Measurements from ENCODE around the gene LNX2.

Gene LNX2

GRCh38 chr13:27497563-27498230 lies 122.6 kb downstream of the LNX2 start:
- no peak for FAIRE-seq

DNA sequence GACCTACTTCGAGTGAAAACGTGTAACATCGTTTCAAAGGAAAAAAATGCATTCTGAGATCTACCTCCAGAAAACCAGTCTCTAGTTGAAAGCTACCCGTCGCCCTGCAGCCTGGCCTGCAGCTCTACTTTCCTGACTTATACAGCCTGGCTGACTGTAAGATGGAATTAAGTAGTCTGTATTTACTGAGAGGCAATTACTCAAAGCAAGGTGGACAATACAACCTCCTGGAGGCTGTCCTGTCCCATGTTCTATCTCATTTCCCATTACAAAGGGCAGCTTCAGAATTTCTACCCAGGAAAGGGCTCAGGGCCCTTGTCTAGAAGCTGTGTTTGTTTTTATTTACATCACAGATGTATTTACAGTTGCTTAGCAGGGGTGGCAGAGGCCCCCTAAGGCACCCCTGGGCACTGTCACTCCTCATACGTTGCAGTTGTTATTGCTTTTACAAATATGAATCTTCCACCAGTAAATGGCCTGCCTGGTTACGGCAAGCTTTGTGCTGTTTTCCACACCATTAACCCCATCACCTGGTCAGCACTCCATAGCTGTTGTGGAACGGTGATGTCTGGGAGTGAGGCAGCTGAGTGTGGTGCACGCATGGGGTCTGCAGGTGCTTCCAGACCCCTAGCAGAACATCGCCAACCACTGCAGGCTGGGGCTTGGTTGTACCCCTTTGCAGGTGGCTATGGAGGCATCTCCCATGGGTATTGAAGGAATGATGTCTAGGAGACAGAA lies 123.6 kb downstream of the LNX2 start:
- no peak for FAIRE-seq

DNA sequence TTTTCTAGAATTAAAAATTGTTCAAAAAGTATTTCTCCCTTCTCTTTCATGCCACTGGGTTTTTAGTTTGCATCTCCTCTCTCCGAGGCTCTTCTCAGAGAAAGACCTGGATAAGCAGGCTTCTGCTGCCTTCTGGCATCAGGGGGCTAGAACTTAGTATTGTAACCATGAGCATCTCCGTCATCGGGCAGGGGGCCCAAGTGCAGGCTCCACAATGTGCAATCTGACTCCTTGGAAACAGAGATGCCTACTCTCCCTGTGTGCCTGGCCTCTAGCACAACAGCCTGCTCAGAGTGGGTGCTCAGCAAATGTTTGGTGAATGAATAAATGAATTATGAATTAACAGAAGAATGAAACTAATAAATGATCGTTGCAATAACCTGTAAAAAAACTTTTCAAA lies 124.3 kb downstream of the LNX2 start:
- no peak for FAIRE-seq

Data from G401.6 (cell line).